Measurements from ENCODE around the gene ODAPH. TPM values are rescaled to one million over a fixed set of nuclear protein-coding genes. Genes with fewer than 3 reads are reported as not detected.
"Not testable (repeated sequence)": the region's sequence is repeated elsewhere in the genome, so short reads cannot be mapped to it uniquely, and the experiment has no call there.

Gene ODAPH, protein sequence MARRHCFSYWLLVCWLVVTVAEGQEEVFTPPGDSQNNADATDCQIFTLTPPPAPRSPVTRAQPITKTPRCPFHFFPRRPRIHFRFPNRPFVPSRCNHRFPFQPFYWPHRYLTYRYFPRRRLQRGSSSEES
- total RNA-seq (not detected), polyA plus RNA-seq (0.25 TPM)

DNA sequence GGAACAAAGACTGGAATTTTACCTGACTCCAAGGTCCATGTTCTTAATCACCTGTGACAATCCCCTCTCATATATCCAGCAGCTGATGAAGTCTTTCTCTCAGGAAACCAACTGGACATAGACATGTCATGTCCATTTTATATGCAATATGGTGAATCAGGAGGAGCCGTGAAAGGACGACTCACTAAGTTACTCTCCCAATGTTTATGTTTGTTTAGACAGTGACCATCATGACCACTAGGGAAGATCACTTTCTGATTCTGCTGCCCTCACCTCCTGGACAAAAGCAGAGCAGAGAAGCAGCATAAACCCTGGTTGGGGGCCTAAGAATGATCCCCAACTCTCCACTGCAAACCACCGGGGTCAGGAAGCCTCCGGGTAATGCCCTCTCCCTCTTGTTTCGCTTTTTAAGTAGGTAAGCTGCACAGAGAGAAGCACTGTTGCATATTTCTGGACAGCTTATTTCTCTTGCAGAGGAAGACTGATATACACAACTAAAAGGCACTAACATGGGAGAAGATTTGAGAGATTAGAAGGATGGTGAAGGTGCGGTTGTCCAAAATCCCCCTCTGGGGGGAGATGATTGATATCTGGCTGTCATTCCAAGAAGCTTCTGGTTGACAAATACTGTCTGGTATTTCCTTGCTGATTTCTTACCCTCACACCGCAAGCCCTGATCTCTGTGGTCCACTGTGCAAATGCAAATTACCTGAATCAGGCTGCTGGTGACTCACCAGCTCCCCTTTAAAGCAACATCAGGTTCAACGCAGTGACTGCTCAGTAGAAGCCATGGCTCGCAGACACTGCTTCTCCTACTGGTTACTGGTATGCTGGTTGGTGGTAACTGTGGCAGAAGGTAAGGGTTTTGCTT is at the start of gene ODAPH:
TSS of gene ODAPH (plus strand) at position 773 of the 871 bp plus-strand sequence. CDS start at position 790, 17 bp downstream.
- H3K4me3 ChIP-seq (ENCODE audit: low read length), result no peak within 1 kb of the TSS
- peak within 1 kb of the TSS in 4 of 7 donors; percentile 28 to 71 (median 38) for H3K4me3 Mint-ChIP-seq
- ChIA-PET POLR2A (interaction anchor here (0.5 kb wide), 1 partner anchor 340 kb away, joined by 3 read pairs; no protein-coding TSS in a partner anchor), CTCF (interaction anchor here (1.3 to 1.4 kb wide), 2 partner anchors 12 to 41 kb away, joined by 3 to 5 read pairs; no protein-coding TSS in a partner anchor)
- H3K27ac ChIP-seq (ENCODE audit: low read depth, low read length), result no peak within 1 kb of the TSS
- peaks cover 8 to 34% of the 10 kb centered on the region in 2 donors for H3K27me3 Mint-ChIP-seq
- H3K9me3 Mint-ChIP-seq, result no peaks in the 10 kb centered on the region
- no peaks in the 10 kb centered on the region for H3K9me3 ChIP-seq (ENCODE audit: low read length)
- H3K36me3 Mint-ChIP-seq, result peaks cover 0 to 4% (median 2%) of the 10 kb centered on the region in 3 donors
- DNase-seq, result peak in 1 of 5 donors; percentile 1
- H3K4me1 Mint-ChIP-seq, result peaks cover 8 to 11% (median 10%) of the 10 kb centered on the region in 3 donors
- no peaks in the 10 kb centered on the region for H3K27me3 ChIP-seq (ENCODE audit: insufficient read depth, low read length, poor library complexity, severe bottlenecking)
- H3K4me1 ChIP-seq (ENCODE audit: insufficient read depth, low read length), result no peaks in the 10 kb centered on the region
- H3K36me3 ChIP-seq (ENCODE audit: insufficient read depth, low read length), result no peaks in the 10 kb centered on the region
- peak within 1 kb of the TSS in 2 of 8 donors; percentile 23 to 61 for H3K27ac Mint-ChIP-seq

DNA sequence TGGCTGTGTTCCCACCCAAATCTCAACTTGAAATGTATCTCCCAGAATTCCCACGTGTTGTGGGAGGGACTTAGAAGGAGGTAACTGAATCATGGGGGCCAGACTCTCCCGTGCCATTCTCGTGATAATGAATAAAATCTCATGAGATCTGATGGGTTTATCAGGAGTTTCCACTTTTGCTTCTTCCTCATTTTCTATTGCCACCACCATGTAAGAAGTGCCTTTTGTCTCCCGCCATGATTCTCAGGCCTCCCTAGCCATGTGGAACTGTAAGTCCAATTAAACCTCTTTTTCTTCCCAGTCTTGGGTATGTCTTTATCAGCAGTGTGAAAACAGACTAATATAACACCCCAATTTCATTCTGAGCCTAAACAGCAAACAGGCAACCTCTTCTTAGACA is 46.3 kb upstream of the ODAPH start:
- H3K27ac Mint-ChIP-seq, result peak overlapping the region; percentile 8 to 83 (median 54)
- POLR2A ChIA-PET, result interaction anchor here (0.6 kb wide), 1 partner anchor 223 kb away, joined by 4 read pairs; no protein-coding TSS in a partner anchor
- H3K9me3 Mint-ChIP-seq; CTCF ChIA-PET; H3K4me3 ChIP-seq (ENCODE audit: low read length); H3K9me3 ChIP-seq (ENCODE audit: low read length); DNase-seq; H3K36me3 ChIP-seq (ENCODE audit: insufficient read depth, low read length); H3K27me3 Mint-ChIP-seq; H3K27me3 ChIP-seq (ENCODE audit: insufficient read depth, low read length, poor library complexity, severe bottlenecking); H3K27ac ChIP-seq (ENCODE audit: low read depth, low read length): not testable (repeated sequence)
- H3K36me3 Mint-ChIP-seq, result peaks cover 0 to 53% (median 14%) of the 10 kb centered on the region in 3 donors
- H3K4me1 Mint-ChIP-seq, result peaks cover 21 to 46% (median 28%) of the 10 kb centered on the region in 3 donors
- H3K4me1 ChIP-seq (ENCODE audit: insufficient read depth, low read length), result peaks cover 44% of the 10 kb centered on the region
- H3K4me3 Mint-ChIP-seq, result peak overlapping the region in 5 of 7 donors; percentile 35 to 57 (median 42)

DNA sequence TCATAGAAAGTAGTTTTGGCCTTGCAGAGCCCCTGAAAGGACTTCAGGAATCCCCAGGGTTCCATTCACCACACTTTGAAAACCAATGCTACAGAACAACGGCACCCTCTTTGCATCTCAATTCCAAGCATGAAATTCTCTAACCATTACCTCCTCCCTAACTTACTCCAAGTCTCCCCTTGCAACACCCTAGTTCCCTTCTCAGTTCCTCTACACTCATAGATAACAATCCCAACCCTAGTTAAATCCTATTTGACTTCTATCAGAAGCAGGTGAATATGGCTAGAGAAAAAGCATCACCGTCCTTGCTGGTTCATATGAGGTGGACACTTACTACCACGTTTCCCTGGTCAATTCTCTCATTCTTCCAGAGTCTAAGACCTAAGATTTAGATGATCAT is 44.0 kb upstream of the ODAPH start:
- CTCF ChIA-PET, result no interaction called here
- Mint-ChIP-seq H3K27me3 (peaks cover 0 to 1% of the 10 kb centered on the region in 2 donors), H3K27ac (no peak overlapping the region), H3K4me3 (no peak overlapping the region), H3K36me3 (peaks cover 0 to 42% (median 5%) of the 10 kb centered on the region in 3 donors), H3K9me3 (no peaks in the 10 kb centered on the region), H3K4me1 (peaks cover 32 to 50% (median 38%) of the 10 kb centered on the region in 3 donors)
- Histone ChIP-seq H3K4me3 (ENCODE audit: low read length) (peak overlapping the region; percentile 27), H3K36me3 (ENCODE audit: insufficient read depth, low read length) (no peaks in the 10 kb centered on the region), H3K27ac (ENCODE audit: low read depth, low read length) (peak overlapping the region; percentile 29), H3K27me3 (ENCODE audit: insufficient read depth, low read length, poor library complexity, severe bottlenecking) (no peaks in the 10 kb centered on the region), H3K9me3 (ENCODE audit: low read length) (no peaks in the 10 kb centered on the region), H3K4me1 (ENCODE audit: insufficient read depth, low read length) (peaks cover 59% of the 10 kb centered on the region)
- POLR2A ChIA-PET, result interaction anchor here (1.2 kb wide), 1 partner anchor 160 kb away, joined by 3 read pairs; no protein-coding TSS in a partner anchor
- no peak for DNase-seq

DNA sequence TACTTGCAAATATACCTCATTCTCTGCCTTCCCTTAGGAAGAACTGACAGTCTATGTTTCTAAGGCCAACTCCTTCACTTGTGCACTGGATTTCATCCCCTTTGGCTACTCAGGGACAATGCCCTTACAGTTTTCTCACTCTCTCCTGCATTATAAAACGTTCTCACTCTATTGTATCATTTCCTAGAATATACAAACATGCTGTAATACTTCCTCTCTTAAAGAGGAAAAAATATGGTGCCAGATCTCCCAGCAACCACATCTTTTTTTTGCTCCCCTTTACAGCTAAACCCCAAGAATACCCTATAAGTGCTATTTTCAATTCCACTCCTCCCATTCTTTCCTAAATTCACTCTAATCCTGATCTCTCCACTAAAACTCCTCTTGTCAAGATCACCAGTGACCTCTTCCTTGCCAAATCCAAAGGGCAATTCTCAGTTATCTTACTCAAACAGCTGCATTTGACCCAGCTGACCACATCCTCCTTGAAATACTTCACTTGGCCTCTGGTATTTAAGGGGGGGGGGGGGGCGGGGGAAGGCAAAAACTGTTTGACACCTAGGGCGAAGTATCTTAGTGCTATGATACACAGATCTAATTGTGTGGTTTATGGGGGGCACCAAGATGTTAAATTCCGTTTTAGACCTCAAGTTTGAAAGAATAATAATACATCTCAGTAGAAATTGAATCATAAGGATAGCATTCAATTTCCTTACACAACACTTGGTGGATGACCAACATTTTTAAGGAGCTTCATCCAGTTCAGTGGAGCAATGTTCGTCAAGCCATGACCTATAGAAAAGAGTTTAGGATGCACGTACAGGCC is 43.3 kb upstream of the ODAPH start:
- H3K36me3 Mint-ChIP-seq, result peaks cover 0 to 40% (median 8%) of the 10 kb centered on the region in 3 donors
- Histone ChIP-seq H3K9me3 (ENCODE audit: low read length) (no peaks in the 10 kb centered on the region), H3K4me3 (ENCODE audit: low read length) (peak overlapping the region; percentile 92), H3K4me1 (ENCODE audit: insufficient read depth, low read length) (peaks cover 58% of the 10 kb centered on the region), H3K27me3 (ENCODE audit: insufficient read depth, low read length, poor library complexity, severe bottlenecking) (no peaks in the 10 kb centered on the region), H3K36me3 (ENCODE audit: insufficient read depth, low read length) (peaks cover 6% of the 10 kb centered on the region), H3K27ac (ENCODE audit: low read depth, low read length) (peak overlapping the region; percentile 91)
- no peaks in the 10 kb centered on the region for H3K9me3 Mint-ChIP-seq
- peaks cover 0 to 1% of the 10 kb centered on the region in 2 donors for H3K27me3 Mint-ChIP-seq
- H3K27ac Mint-ChIP-seq, result peak overlapping the region in 2 of 8 donors; percentile 98 to 100
- CTCF ChIA-PET, result no interaction called here
- POLR2A ChIA-PET, result no interaction called here
- peaks cover 29 to 50% (median 36%) of the 10 kb centered on the region in 3 donors for H3K4me1 Mint-ChIP-seq
- peak in 1 of 5 donors; percentile 3 for DNase-seq
- H3K4me3 Mint-ChIP-seq, result no peak overlapping the region

DNA sequence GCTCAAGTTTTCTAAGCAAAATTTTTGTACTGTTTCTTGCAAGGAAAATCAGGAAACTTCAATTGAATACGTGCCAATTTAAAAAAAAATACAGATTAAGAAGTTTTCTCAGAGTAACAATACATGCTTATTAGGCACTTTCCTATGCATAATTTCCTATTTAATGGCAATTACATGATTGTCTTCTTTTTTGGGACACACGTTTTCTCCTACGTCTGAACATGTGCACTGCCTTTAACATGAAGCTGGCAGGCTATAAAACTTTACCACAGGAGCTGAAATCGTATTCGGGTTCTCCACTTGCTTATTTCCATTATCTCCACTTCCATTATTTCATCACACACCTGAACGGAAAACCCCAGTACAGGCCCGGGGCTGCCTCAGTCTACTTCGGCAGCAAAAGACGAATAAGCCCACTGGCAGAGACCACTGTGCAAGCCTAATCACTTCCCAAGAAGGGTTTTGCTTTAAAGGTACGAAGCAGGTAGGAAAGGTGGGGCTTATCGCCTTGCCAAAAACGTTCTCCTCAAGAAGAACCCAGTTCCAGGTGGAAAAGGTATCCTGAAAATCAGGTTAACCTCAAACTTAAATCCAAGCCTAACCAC is 42.2 kb upstream of the ODAPH start:
- Histone ChIP-seq H3K27me3 (ENCODE audit: insufficient read depth, low read length, poor library complexity, severe bottlenecking) (no peaks in the 10 kb centered on the region), H3K27ac (ENCODE audit: low read depth, low read length) (peak overlapping the region; percentile 91), H3K4me3 (ENCODE audit: low read length) (peak overlapping the region; percentile 92), H3K36me3 (ENCODE audit: insufficient read depth, low read length) (peaks cover 11% of the 10 kb centered on the region), H3K9me3 (ENCODE audit: low read length) (no peaks in the 10 kb centered on the region), H3K4me1 (ENCODE audit: insufficient read depth, low read length) (peaks cover 62% of the 10 kb centered on the region)
- Mint-ChIP-seq H3K9me3 (no peaks in the 10 kb centered on the region), H3K36me3 (peaks cover 5 to 45% (median 13%) of the 10 kb centered on the region in 3 donors), H3K4me3 (no peak overlapping the region), H3K4me1 (peaks cover 36 to 51% (median 42%) of the 10 kb centered on the region in 3 donors), H3K27me3 (peaks cover 0 to 1% of the 10 kb centered on the region in 2 donors), H3K27ac (peak overlapping the region in 2 of 8 donors; percentile 98 to 100)
- ChIA-PET CTCF (interaction anchor here (0.8 to 3.0 kb wide), 6 partner anchors 8 to 635 kb away, joined by 3 to 10 read pairs (median 4); partner anchors contain the start of gene USO1), POLR2A (interaction anchor here (1.1 to 3.4 kb wide), 3 partner anchors 210 to 427 kb away, joined by 3 to 15 read pairs (median 12); partner anchors contain the start of genes NAAA and USO1)
- peak in 1 of 5 donors; percentile 5 for DNase-seq

DNA sequence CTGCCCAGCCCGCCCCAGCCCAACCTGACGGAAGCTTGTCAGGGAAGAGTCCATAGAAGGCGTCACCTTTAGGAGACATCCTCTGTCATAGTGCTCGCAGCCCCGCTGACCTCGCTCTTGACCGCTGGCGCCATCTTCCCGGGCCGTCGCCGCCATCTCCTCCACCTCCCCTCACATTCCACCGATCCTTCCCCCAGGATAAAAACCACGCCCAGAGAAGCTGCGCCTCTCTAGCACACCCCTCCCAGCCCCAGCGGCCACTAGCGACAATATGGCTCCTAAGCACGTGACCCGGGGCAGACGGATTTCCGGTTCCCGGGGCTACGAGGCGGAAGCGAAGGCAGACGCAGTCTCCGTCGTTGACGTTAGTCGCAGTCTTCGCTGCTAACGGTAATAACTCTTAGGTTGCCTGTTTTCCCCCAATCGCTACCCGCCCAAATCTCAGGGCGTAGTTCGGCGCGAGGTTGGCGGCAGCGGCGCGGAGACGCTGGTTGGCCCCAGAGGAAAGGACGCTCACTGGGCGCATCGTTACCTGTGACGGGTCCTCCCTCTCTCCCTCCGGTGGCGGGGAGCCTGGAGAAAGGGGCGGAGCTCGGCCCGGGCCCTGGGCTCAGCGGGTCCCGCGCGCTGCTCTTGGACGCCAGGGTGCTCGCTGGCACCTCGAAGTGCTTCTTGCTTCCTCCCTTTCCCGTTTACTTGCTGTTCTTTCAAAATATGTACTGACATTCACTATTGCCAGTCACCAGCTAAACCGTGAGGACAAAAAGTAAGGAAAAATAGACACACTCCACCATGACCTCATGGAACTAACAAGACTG is 41.5 kb upstream of the ODAPH start, which contains the start of the genes RCHY1 and THAP6:
TSS of gene RCHY1 (minus strand) at position 273 of the 818 bp plus-strand sequence. CDS start at position 156, 117 bp downstream.
TSS of gene THAP6 (plus strand) at position 343 of the 818 bp plus-strand sequence. CDS start 980 bp downstream, outside the sequence.
- H3K27me3 ChIP-seq (ENCODE audit: insufficient read depth, low read length, poor library complexity, severe bottlenecking), result no peaks in the 10 kb centered on the region
- H3K9me3 Mint-ChIP-seq, result no peaks in the 10 kb centered on the region
- CTCF ChIA-PET, result interaction anchor here (0.8 to 3.0 kb wide), 8 partner anchors 9 to 635 kb away, joined by 3 to 10 read pairs (median 4); partner anchors contain the start of genes ODAPH, SDAD1 and USO1

More for the DNA sequence above, 41.5 kb upstream of the ODAPH start, which contains the start of the genes RCHY1 and THAP6:
- H3K27me3 Mint-ChIP-seq, result peaks cover 0 to 1% of the 10 kb centered on the region in 2 donors
- POLR2A ChIA-PET, result interaction anchor here (1.1 to 3.4 kb wide), 3 partner anchors 209 to 426 kb away, joined by 3 to 15 read pairs (median 12); partner anchors contain the start of genes NAAA and USO1
- DNase-seq, result peak; percentile 91 to 95 (median 94)
- H3K27ac Mint-ChIP-seq, result peak within 1 kb of the TSS in 2 of 8 donors; percentile 98 to 100
- H3K27ac ChIP-seq (ENCODE audit: low read depth, low read length), result peak within 1 kb of the TSS; percentile 91
- H3K36me3 Mint-ChIP-seq, result peaks cover 10 to 47% (median 17%) of the 10 kb centered on the region in 3 donors
- peaks cover 11% of the 10 kb centered on the region for H3K36me3 ChIP-seq (ENCODE audit: insufficient read depth, low read length)
- peak within 1 kb of the TSS; percentile 92 for H3K4me3 ChIP-seq (ENCODE audit: low read length)
- H3K9me3 ChIP-seq (ENCODE audit: low read length), result no peaks in the 10 kb centered on the region
- H3K4me1 Mint-ChIP-seq, result peaks cover 44 to 51% (median 49%) of the 10 kb centered on the region in 3 donors
- no peak within 1 kb of the TSS for H3K4me3 Mint-ChIP-seq
- H3K4me1 ChIP-seq (ENCODE audit: insufficient read depth, low read length), result peaks cover 68% of the 10 kb centered on the region

All from CD8-positive, alpha-beta memory T cell (primary cell).